Measurements from ENCODE around the gene DCUN1D2.

DCUN1D2 gene

DNA sequence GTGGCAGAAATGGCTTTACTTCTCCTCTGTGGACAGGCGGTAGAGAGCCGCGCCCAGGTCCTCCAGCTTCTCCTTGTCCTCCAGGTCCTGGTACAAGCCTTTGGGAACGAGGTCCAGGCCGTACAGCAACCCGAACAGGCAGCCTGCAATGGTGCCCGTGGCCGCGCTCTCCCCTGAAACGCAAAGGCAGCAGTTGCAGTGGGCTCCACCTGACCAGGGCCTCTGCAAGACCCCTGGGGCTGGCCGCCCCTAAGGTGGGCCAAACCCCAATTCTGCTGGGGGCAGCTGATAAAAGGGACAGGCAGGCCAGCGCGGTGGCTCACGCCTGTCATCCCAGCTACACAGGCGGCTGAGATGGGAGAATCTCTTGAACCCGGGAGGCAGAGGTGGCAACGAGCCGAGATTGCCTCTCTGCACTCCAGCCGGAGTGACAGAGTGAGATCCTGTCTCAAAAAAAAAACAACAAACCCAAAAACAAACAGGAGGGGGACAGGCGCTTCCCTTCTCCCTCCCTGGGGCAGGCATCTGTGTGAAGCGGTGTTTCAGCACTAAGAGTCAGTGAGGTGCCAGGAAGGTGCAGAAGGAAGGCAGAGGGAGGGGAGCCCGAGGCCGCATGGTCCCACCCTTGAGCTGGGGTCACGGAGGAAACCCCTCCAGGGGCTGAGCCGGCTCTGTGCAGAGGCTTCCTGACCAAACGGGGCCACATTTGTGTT lies 67.5 kb downstream of the DCUN1D2 start:
- no peak for DNase-seq (ENCODE audit: low spot score)

DNA sequence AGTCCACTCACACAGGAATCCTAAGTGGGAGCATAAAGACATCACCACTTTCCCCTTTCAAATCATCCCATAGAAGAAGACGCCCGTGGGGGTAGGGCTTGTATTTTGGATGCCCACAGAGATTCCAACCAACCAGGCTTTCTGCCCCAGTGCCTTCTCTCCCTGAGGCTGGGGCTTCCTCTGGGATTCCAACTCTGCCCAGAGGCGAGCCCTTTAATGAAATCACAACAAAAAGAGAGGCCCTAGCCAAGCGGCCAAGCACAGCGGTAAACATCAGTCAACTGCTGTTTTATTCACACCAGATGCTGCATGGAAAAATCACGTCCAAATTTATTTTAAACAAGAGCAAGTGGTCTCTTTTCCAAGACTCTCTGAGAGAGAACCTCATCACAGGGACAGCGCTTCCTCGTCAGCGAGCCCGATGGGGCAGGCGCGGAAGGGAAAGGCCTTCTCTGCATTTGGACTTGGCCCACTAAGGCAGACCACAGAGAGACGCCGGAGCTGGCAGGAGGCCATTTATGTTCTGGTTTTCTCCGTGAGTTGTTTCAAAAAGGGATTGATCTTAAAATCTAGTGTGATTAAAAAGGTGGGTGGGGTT lies 68.7 kb downstream of the DCUN1D2 start:
- DNase-seq (ENCODE audit: low spot score) = peak; percentile 67

DNA sequence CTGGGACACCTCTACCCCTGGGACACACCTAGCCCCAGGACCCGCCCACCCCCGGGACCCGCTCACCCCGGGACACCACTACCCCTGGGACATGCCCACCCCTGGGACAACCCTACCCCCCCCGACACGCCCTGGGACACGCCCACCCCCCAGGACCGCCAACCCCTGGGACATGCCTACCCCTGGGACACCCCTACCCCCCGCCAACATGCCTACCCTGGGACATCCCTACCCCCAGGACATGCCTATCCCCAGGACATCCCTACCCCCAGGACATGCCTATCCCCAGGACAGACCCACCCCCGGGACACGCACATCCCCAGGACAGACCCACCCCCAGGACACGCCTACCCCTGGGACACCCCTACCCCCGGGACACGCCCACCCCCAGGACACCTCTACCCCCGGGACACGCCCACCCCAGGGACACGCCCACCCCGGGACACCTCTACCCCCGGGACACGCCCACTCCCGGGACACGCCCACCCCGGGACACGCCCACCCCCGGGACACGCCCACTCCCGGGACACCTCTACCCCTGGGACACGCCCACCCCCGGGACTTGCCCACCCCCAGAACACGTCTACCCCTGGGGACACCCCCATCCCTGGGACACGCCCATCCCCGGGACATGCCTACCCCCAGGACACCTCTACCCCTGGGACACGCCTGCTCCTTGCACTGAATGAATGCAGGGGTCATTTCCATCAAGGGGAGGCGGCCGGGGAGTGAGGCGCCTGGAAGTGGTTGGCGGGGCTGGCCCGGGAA lies 69.5 kb downstream of the DCUN1D2 start:
- peak; percentile 25 for DNase-seq (ENCODE audit: low spot score)

DNA sequence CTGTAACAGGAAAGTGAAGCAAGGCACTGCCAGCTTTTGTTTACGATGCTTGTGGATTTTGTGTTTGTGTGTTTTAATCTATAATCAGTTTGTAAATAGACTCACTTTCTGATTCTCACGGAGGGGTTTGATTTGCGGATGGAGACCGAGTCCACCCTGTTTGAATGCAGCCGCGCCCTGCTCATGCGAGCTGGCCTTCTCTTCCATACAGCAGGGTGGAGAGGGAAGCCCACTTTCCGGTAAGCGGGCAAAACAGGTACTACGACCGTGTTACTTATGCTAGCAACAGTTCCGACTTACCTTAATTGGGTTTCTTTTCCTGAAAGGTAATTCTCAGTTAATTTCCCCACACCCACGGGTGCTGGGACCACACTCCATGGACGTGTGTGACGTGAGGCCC lies 70.3 kb downstream of the DCUN1D2 start:
- DNase-seq (ENCODE audit: low spot score) = no peak

DNA sequence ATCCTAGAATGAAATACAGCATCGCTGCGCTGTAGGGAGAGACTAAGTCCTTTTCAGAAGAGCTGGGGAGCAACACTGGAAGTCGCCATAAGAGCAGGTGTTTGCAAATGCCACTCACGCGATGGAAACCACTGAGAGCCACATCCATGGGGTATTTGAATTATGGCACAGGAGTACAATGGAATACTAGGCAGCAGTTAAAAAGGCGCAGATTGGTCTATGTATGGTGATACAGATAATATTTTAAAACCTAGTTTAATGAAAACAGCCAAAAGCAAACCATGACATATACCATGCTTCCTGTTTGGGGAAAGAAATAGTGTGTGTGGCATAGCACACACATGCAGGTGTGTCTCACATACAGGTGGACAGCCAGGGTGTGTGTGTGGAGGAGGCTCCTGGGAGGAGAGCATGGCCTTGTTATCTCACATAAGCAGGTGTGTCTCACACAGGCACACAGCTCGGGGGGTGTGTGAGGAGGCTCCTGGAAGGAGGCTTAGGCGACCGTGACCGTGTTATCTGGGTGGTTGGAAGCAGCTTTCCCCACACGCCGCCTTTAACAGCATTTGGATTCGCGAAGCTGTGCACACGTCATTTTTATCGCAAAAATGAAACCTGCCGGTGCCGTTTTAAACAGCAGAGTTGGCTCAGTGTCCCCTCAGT lies 70.8 kb downstream of the DCUN1D2 start:
- DNase-seq (ENCODE audit: low spot score) = no peak

DNA sequence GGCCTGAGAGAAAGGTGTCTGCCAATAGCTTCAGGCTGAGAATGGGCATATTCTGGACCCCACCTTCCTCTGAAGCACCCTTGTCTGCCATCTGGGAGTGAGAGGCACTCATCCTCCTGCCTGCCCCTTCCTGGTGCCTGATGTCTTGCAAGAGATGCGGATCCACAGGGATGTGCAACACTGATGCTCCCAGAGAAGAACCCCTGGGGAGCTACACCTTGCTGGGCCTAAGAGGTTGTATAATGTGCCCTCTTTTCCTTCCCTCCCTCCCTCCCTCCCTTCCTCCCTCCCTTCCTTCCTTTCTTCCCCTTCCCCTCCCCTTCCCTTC lies 71.8 kb downstream of the DCUN1D2 start:
- DNase-seq (ENCODE audit: low spot score) = no peak

DNA sequence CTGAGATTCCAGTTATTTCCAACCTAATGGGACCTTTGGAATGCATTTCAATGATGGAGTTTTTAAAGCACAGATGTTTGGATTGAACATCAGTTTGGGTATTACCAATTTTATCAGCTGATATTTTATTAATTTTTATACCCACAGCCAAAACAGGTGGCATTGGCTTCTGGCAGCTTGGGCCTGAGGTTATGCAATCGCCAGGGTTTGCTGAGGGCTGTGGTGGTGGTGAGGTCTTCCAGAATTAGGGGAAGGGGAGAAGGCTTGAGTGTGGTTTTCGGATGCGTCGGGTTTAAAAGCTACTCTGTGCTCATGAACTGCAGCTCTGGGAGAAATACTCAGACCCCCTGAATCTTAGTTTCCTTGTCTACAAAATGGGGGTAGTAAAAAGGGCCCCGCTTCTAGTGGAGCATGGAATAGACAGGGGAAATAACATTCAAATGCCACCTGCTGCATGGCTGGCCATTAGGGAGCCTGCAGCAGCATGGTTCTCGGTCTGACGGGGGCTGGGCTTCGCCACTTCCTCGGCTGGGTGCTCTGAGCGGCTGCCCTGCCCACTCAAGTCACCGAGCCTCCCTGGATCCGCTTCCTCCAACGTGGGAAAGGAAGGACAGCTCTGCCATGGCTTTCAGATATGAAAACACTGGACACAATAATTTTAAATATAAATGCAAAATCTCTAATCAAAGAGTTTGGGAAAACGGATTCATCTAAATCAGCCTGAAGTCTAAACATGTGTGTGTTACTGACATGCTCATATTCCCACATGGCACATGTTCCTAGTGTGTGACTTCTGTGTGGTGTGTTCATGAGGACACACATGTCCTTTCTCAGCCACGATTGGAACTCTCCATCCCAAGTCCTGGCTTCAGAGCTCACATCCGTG lies 72.4 kb downstream of the DCUN1D2 start:
- no peak for DNase-seq (ENCODE audit: low spot score)

DNA sequence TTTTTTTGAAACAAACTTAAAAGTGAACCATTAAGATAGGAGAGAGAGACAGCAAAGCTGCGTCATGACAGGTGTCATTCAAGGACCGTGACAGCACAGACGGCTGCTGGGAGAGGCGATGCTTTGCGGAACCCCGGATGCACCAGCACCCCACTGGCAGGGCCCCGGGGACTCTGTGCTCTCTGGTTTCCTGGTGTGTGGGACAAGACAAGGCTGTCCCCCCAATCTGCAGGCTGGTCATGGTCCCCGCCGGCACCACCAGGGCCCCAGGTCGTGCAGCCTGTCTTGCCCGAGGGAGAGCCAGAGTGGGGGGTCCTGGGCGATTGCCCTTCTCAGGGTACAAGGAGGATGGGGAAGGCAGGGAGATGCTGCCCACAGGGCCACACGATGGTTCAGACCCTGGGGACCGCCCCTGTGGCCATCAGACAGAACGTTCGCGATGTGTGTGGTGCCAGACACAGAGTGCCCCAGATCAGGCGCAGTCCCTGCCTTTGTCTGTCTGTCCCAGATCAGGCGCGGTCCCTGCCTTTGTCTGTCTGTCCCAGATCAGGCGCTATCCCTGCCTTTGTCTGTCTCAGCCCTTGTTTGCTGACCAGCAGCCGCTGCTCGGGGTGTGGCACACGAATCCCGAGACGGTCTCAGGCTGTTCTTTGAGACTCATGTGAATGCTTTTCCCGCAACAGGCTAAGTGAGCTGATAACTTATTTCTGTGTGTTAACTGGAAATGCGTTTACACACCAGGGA lies 73.3 kb downstream of the DCUN1D2 start:
- no peak for DNase-seq (ENCODE audit: low spot score)

DNA sequence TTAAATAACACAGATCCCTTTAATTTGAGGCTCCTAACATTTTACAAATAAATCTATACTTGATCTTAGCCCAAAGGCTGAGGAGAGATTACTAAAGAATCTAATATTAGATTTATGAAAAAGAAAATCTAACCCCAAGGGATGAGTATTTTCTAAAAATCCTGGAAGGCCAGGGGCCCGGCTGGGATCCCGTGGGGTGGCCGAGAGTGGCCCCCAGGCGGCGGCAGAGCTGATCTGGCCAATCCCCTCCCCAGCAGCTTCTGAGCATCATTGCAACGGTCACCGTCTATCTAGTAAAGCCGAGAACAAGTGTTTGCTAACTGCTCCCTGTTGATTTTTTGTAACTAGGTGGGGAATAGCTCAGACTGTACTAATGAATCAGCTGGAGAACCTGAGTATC lies 74.7 kb downstream of the DCUN1D2 start:
- DNase-seq (ENCODE audit: low spot score) = no peak

DNA sequence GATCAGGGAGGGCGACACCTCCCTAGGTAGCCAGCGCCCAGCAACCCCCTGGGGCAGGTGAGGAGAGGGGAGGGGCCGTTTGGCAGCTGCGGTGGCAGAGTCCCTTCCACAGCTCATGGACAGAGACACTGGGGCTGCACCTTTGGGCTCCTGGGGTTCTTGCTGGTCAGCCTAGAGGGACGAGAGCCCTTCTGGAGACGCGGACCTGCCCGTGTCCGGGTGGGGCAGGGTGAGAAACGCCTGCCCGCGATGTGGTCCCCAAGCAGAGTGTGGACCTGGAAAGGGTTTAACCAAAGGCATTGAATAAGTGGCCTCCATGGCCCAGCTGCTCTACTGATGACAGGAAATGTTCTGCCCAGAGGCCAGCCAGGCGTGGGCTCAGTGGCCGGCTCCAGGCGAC lies 75.5 kb downstream of the DCUN1D2 start:
- DNase-seq (ENCODE audit: low spot score) = no peak

DNA sequence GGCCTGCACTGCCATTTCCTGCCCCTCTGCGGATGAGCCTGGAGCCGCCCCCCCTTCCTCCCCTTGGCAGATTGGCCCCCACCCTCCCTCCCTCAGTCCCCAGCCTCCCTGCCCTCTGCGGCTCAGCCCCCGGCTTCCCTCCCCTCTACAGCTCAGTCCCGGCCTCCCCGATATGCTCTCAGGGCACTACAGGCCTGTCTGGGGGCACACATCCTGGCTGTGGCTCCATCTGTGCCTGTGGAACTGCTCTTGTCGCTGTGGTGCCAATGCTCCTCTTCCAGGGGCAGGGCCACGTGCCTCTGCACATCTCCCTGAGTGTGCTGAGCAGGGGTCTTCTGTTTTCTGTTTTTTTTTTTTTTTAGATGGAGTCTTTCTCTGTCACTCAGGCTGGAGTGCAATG lies 76.2 kb downstream of the DCUN1D2 start:
- no peak for DNase-seq (ENCODE audit: low spot score)

DNA sequence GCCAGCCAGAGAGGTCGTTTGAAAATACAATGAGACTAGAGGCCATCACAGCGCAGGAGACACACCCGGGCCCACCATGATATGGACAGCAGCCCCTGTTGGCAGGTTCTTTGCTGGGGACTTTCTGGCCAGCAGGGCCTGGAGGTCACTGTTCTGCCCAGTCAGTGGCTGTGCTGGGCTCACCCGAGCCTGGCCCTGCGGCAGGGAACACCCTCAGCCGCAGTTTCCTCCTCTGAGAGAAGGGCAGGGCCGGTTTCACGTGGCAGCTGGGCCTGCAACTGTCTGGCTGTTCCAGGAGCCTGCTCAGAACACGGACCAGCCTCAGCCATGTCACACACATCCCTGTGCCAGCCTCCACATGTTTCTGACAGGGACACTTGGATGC lies 76.6 kb downstream of the DCUN1D2 start:
- DNase-seq (ENCODE audit: low spot score) = peak; percentile 66

DNA sequence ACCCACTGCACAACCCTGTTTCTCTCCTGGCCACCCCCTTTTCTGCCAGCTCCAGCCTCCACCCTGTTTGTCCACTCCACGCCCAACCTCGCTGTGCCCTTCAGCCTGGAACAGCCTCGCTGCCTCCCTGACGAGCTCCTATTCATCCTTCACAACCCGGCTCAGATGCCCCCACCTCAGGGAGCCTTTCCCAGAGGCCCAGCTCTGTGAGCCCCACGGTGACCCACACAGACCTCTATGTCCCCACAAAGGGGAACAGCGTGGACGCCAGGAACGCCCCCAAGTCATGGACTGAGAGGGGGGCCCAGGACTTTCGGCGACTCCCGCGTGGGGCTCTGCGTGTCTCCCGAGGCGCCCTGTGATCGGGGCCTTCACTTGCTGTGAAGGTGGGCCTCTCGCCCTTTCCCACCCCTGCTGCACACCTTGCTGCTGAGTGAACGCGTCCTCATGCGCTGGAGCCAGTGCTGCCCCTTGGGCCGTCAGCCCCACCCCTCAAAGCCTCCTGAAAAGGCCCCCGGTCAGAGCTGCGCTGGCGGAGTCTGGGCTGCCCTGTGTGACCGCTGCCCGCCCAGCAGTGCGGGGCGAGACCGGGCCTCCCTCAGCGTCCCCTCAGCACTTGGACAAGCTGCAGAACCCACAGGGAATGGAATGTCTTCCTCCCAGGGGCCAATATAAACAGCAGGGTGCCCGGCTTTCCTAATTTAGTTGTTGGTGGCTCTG lies 77.2 kb downstream of the DCUN1D2 start:
- DNase-seq (ENCODE audit: low spot score) = no peak

DNA sequence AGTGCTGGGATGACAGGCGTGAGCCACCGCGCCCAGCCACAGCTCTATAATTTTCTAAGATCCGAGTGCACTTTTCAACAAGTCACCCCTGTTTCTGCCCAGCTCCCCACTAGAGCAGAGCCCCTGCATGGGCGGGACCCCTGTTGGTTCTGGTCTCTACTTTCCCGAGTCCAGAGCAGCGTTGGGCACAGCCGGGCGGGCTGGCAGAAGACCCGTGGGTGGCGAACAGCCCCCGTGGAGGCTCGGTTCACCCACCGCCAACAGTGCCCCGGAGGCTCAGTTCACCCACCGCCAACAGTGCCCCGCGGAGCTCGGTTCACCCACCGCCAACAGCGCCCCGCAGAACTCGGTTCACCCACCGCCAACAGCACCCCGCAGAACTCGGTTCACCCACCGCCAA lies 78.1 kb downstream of the DCUN1D2 start:
- DNase-seq (ENCODE audit: low spot score) = no peak

DNA sequence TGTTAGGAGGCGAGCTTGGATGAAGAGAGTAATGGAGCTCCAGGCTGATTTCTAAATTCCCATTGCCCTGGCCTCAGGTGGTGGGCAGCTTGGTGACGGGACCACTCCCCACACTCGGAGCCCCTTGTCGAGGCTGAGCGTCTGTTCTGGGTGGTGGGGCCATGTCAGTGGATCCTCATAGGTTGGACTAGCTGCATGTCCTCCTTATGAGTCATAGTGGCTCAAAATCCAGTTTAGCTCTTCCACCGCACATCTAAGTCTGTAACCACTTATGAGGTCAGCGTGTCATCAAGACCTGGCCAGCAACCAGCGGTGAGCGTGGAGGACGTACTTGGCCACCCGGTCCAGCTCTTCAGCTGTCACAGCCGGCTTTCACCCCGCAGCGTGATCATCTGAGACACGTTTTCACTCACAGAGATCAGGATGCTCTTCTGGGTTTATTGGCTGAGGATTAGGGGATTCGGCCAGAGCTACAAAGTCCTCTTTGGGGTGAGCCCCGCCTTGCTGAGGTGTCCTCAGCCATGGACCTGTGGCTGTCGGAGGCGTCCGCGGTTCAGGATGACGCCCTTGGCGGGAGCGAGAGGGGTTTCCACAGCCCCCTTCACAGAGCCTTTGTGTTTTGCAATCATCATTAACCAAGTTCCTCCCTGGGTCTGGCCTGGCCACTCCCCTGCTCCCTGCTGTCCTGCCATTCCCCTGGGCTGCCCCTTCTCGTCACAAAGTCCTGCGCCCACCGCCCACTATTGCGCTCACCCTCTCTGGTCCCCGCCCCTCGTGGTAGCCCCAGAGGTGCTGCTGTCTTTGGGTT lies 79.1 kb downstream of the DCUN1D2 start:
- peak; percentile 94 for DNase-seq (ENCODE audit: low spot score)

DNA sequence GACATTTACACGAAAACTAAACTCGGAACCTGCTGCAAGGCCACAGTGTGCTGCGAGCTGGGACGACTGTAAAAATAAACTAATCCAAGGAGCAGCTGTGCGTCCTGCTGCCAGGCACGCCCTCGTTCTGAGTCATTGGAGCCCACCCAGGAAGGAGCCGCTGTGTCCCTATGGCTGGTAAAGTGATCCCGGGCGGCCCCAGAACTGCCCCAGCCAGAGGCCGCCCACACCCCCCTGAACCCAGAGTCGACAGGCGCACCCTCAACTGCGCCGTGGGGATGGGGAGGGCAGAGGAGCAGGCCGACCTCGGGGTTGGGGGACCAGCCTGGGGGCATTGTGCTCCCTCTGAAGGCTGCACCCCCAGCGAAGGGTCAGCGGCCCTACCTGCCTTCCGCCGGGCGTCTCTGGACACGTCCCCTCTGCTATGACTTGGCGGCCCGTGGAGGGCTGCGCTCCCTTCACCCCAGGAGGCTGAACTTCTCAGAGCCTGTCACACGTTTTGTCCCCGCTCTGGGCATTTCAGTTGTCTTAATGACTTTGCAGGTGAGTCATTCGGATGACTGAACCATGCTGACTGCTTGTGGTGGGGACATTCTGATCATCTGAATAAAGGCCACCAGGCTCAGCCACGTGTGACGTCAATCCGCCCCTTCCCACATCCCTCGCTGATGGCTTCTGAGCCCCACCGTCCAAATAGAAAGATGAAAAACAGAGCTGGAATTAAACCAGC lies 79.9 kb downstream of the DCUN1D2 start:
- DNase-seq (ENCODE audit: low spot score) = peak; percentile 88

DNA sequence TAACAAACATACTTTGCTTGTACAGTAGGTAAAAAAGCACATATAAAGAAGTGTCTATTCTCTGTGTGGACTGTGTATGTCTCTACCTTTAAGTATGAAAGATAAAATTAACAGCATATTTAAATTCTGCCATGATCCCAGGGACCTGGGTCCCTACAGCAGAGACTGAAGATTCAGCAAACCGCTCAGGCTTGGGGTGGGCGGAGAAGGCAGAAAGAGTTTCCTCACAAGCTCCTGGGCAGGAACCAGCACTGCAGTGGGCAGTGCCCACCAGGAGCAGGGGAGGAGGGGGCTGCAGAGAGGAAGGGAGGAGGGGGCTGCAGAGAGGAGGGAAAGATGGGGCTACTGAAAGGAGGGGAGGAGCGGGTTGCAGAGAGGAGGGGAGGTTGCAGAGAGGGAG lies 81.9 kb downstream of the DCUN1D2 start:
- no peak for DNase-seq (ENCODE audit: low spot score)

DNA sequence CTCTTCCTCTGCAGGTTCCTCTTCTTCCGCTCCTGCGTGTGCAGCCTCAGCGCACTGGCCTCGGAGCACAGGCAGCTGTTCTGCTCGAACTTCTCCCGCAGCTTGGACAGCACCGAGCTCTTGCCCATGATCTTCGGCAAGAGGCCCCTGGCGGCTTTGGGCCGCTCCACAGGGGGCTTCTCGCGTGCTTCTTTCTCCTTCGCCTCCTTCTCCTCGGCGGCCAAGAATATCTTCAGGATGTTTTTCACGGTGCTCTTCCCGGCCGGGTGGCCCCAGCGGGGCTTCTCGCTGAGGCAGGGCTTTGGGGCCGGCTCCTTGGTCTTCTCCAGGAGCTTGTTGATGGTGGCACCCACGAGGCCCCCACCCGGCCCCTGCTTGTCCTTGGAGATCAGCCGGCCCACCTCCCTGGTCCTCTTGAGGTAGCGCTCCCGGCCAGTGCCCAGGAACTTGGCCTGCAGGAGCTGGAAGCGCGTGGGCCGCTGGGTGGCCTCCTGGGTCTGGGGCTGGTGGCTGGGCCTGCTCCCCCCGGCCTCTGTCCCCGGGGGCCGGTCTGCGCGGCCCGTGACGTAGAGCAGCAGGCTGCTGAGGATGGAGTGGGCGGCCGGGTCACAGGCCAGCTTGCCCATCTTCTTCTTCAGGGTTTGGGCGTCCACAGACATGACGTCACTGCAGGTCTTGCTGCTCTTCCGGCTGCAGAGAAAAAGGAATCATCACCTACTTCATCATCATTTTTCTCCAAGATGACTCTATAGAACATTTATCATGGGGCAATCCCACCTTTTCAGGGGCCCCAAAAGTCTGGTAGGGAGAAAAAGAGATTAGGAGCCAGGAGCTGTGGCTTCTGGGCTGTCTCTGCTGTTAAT lies 82.7 kb downstream of the DCUN1D2 start:
- no peak for DNase-seq (ENCODE audit: low spot score)
